ENCODE measurements around the gene BORCS8. TPM values are rescaled to one million over a fixed set of nuclear protein-coding genes. Genes with fewer than 3 reads are reported as not detected.

BORCS8 gene
- total and polyA plus RNA-seq, 2 of the 13 experiments (the other 11 are each of a cell fraction or from before 2014, with no cell fraction given) = 9.6 to 13.3 TPM

DNA sequence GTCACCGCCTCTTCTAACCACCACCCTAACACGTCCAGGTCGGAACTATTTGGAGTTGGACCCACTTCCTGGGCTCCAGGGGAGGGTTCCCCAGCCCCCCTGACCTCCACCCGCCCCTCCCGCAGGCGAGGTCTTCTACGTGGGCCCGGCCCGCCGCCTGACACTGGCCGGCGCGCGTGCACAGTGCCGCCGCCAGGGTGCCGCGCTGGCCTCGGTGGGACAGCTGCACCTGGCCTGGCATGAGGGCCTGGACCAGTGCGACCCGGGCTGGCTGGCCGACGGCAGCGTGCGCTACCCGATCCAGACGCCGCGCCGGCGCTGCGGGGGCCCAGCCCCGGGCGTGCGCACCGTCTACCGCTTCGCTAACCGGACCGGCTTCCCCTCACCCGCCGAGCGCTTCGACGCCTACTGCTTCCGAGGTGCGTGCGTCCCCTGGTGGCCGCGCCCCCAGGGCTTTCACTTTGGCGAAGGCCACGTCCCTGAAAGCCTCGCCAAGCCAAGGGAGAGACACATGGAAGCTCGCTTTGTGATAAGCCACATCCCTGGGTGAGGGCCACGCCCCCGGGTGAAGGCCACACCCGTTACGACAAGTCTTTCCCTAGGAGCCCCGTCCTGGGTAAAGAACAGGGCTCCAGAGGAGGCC, 33.0 kb upstream of the BORCS8 start (continued):
- TF ChIP-seq GMEB2 (CRISPR knock-in tag; IDR thresholded peaks at IDR 0.05; ENCODE audit: low read depth) (no peak), AGO1 (IDR thresholded peaks at IDR 0.05; ENCODE audit: low read depth, low read length, poor library complexity, severe bottlenecking) (peak; percentile 46), HOXA9 (CRISPR knock-in tag; IDR thresholded peaks at IDR 0.05; ENCODE audit: borderline replicate concordance) (no peak), KDM6A (CRISPR knock-in tag; IDR thresholded peaks at IDR 0.05; ENCODE audit: low read depth) (no peak), ATF2 (CRISPR knock-in tag; IDR thresholded peaks at IDR 0.05) (no peak), YY1 (IDR thresholded peaks at IDR 0.05; ENCODE audit: insufficient read depth, insufficient replicate concordance, low read depth, low read length) (no peak), KLF16 (CRISPR knock-in tag; IDR thresholded peaks at IDR 0.05) (peak in 1 of 2 experiments; percentile 71; a peak in 2 of 4 replicates)
- TF ChIP-seq, protein P1, sequence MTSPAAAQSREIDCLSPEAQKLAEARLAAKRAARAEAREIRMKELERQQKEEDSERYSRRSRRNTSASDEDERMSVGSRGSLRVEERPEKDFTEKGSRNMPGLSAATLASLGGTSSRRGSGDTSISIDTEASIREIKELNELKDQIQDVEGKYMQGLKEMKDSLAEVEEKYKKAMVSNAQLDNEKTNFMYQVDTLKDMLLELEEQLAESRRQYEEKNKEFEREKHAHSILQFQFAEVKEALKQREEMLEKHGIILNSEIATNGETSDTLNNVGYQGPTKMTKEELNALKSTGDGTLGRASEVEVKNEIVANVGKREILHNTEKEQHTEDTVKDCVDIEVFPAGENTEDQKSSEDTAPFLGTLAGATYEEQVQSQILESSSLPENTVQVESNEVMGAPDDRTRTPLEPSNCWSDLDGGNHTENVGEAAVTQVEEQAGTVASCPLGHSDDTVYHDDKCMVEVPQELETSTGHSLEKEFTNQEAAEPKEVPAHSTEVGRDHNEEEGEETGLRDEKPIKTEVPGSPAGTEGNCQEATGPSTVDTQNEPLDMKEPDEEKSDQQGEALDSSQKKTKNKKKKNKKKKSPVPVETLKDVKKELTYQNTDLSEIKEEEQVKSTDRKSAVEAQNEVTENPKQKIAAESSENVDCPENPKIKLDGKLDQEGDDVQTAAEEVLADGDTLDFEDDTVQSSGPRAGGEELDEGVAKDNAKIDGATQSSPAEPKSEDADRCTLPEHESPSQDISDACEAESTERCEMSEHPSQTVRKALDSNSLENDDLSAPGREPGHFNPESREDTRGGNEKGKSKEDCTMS (CRISPR knock-in tag; conservative IDR thresholded peaks at IDR 0.05) = no peak
